Measurements from ENCODE around the gene RGS9. TPM values are rescaled to one million over a fixed set of nuclear protein-coding genes. Genes with fewer than 3 reads are reported as not detected.

The RGS9 gene
- total and polyA plus RNA-seq, 2 of the 13 experiments (the other 11 are each of a cell fraction or from before 2014, with no cell fraction given) = 0.44 to 0.74 TPM

GRCh38 chr17:65193305-65193704, 56.1 kb downstream of the RGS9 start:
- no peaks in the 10 kb centered on the region for H3K79me2 ChIP-seq (ENCODE audit: insufficient read depth, low read length)
- H4K20me1 ChIP-seq (ENCODE audit: insufficient read depth, low read length) = no peaks in the 10 kb centered on the region
- no peak for DNase-seq (ENCODE audit: low spot score)
- ATAC-seq = no peak
- ChIA-PET CTCF (ENCODE audit: low intra/inter-chr PET ratio, low total read pairs) (no interaction called here), POLR2A (no interaction called here)
- H3K4me3 ChIP-seq (replicated peaks in 1 of 3; ENCODE audit: insufficient read depth in 1 of 3, low read depth in 2 of 3, low read length in 3 of 3) = no peak overlapping the region
- intact Hi-C loops (cut with micrococcal nuclease; ENCODE audit: unreplicated experiment) = no loop called here
- no peaks in the 10 kb centered on the region for H3K9me3 ChIP-seq (ENCODE audit: low read length)
- no peaks in the 10 kb centered on the region for H3K4me1 ChIP-seq (ENCODE audit: insufficient read depth, low read length)
- no peak overlapping the region for H3K9ac ChIP-seq (ENCODE audit: insufficient read depth, low read depth, low read length)
- peaks cover 3 to 13% of the 10 kb centered on the region in 2 experiments; a peak in 4 of 5 replicates for H3K27me3 ChIP-seq (ENCODE audit: control insufficient read depth in 1 of 2, insufficient read depth in 2 of 2, low read length in 2 of 2)
- no peak for FAIRE-seq
- H2AFZ ChIP-seq (ENCODE audit: low read length) = no peak overlapping the region
- no peak overlapping the region for H3K4me2 ChIP-seq (ENCODE audit: low read depth, low read length)
- in situ Hi-C loops (cut with HindIII; ENCODE audit: extremely low pct_ligation_motif_present, low pct_unique_long_range_greater_than_20kb) = no loop called here
- H3K27ac ChIP-seq (ENCODE audit: extremely low read length, insufficient read depth, low read length) = no peak overlapping the region
- 2% methylated on average over 5 of the region's 5 CpGs for WGBS (ENCODE audit: low lambda C conversion rate)
- H3K36me3 ChIP-seq (replicated peaks in 1 of 2; ENCODE audit: control insufficient read depth in 1 of 2, insufficient read depth in 2 of 2, low read length in 2 of 2) = no peaks in the 10 kb centered on the region
- BruUV-seq (replicated peaks) = no TSS peak
- TF ChIP-seq THAP7 (CRISPR knock-in tag; IDR thresholded peaks at IDR 0.05) (no peak), ZNF567 (CRISPR knock-in tag; IDR thresholded peaks at IDR 0.05; ENCODE audit: borderline replicate concordance) (no peak), THAP11 (CRISPR knock-in tag; IDR thresholded peaks at IDR 0.05) (no peak), STAT6 (CRISPR knock-in tag; IDR thresholded peaks at IDR 0.05; ENCODE audit: borderline replicate concordance) (no peak), ZNF225 (CRISPR knock-in tag; IDR thresholded peaks at IDR 0.05) (no peak), LCORL (IDR thresholded peaks at IDR 0.05) (no peak), LCORL (CRISPR knock-in tag; IDR thresholded peaks at IDR 0.05) (no peak), ZNF414 (CRISPR knock-in tag; IDR thresholded peaks at IDR 0.05) (no peak), ZSCAN30 (CRISPR knock-in tag; IDR thresholded peaks at IDR 0.05) (no peak), TP53 (CRISPR knock-in tag; conservative IDR thresholded peaks at IDR 0.05) (no peak), RARA (CRISPR knock-in tag; IDR thresholded peaks at IDR 0.05) (peak; percentile 75; the same call in 1 of the 2 replicates), NFAT5 (CRISPR knock-in tag; IDR thresholded peaks at IDR 0.05) (no peak), KAT2B (IDR thresholded peaks at IDR 0.05; ENCODE audit: borderline replicate concordance, low read depth, low read length) (peak; percentile 27; the same call in 1 of the 2 replicates), ZNF121 (CRISPR knock-in tag; IDR thresholded peaks at IDR 0.05) (no peak), CEBPB (IDR thresholded peaks at IDR 0.05; ENCODE audit: borderline replicate concordance, low read depth, low read length) (peak; percentile 75), ZFP36 (IDR thresholded peaks at IDR 0.05; ENCODE audit: borderline replicate concordance, low read depth, low read length, partially characterized antibody) (no peak), BCL6 (CRISPR knock-in tag; IDR thresholded peaks at IDR 0.05) (peak; percentile 93), DNMT1 (CRISPR knock-in tag; IDR thresholded peaks at IDR 0.05) (no peak)

Data from HepG2 (cell line).